Measurements from ENCODE around the gene SLC13A3. TPM values are rescaled to one million over a fixed set of nuclear protein-coding genes. Genes with fewer than 3 reads are reported as not detected.
A peak's percentile ranks its signal among the peaks of the same experiment; 100 is the strongest.

SLC13A3 gene
- total RNA-seq, 1 experiment from 2014 or later, result not detected

DNA sequence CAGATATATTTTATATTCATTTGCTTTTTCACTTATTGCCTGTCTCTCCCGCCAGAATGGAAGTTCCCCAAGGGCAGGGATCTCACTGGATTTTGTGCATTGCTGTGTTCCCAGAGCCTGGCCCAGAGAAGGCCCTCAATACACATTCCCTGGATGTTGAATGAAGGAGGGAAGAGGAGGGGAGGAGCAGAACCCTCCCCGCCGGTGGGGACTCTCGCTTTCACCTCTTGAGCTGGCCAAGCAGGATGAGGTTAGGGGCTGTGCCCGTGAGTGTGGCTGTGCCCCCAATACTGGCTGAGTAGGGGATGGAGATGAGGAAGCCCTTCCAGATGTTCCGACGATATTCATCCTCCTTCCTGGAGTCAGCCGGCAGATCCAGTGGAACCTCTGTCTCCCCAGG, 55.3 kb downstream of the SLC13A3 start:
- H3K4me1 ChIP-seq (ENCODE audit: low read length), result no peaks in the 10 kb centered on the region
- H3K4me3 ChIP-seq (ENCODE audit: low read length), result no peak overlapping the region
- H3K4me2 ChIP-seq (ENCODE audit: low read depth, low read length, poor library complexity, severe bottlenecking), result no peak overlapping the region
- H3K36me3 ChIP-seq (ENCODE audit: insufficient read depth, low read length), result no peaks in the 10 kb centered on the region
- H3K27me3 ChIP-seq (ENCODE audit: low read length), result no peaks in the 10 kb centered on the region
- no peak overlapping the region for H3K27ac ChIP-seq (ENCODE audit: low read length)
- H3K79me2 ChIP-seq (ENCODE audit: low read length), result no peaks in the 10 kb centered on the region
- no peaks in the 10 kb centered on the region for H3K9me3 ChIP-seq (ENCODE audit: low read length)
- no peaks in the 10 kb centered on the region for H3K9me2 ChIP-seq (replicated peaks; ENCODE audit: insufficient read depth, low read length)
- no peak overlapping the region for H2AFZ ChIP-seq (ENCODE audit: low read length)
- no peak overlapping the region for H3K9ac ChIP-seq (ENCODE audit: low read length)
- no peak for DNase-seq
- H4K20me1 ChIP-seq (ENCODE audit: insufficient read depth, low read depth, low read length), result no peaks in the 10 kb centered on the region

DNA sequence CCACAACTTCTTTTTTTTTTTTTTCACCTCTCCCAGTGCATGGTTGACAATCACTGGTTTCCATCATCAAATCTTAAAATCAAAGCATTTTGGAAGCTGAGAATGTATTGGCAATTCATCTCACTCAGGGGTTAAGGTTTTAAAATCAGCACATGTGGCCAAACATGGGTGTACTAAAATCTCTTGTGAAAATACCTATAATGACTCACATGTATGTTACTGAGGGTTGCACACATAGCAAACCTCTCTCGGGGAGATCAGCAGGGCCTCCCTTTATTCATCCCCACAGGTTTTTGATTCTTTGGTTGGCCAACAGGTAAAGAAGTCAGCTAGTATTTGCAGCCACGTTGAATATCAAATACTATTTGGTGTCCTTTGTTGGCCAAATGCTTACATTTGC, 56.5 kb downstream of the SLC13A3 start:
- no peak overlapping the region for H2AFZ ChIP-seq (ENCODE audit: low read length)
- H3K36me3 ChIP-seq (ENCODE audit: insufficient read depth, low read length), result no peaks in the 10 kb centered on the region
- H3K9me2 ChIP-seq (replicated peaks; ENCODE audit: insufficient read depth, low read length), result no peaks in the 10 kb centered on the region
- no peak overlapping the region for H3K27ac ChIP-seq (ENCODE audit: low read length)
- no peaks in the 10 kb centered on the region for H3K27me3 ChIP-seq (ENCODE audit: low read length)
- no peaks in the 10 kb centered on the region for H4K20me1 ChIP-seq (ENCODE audit: insufficient read depth, low read depth, low read length)
- H3K9me3 ChIP-seq (ENCODE audit: low read length), result no peaks in the 10 kb centered on the region
- DNase-seq, result no peak
- no peak overlapping the region for H3K4me2 ChIP-seq (ENCODE audit: low read depth, low read length, poor library complexity, severe bottlenecking)
- no peaks in the 10 kb centered on the region for H3K79me2 ChIP-seq (ENCODE audit: low read length)
- no peak overlapping the region for H3K9ac ChIP-seq (ENCODE audit: low read length)
- H3K4me3 ChIP-seq (ENCODE audit: low read length), result no peak overlapping the region
- no peaks in the 10 kb centered on the region for H3K4me1 ChIP-seq (ENCODE audit: low read length)

DNA sequence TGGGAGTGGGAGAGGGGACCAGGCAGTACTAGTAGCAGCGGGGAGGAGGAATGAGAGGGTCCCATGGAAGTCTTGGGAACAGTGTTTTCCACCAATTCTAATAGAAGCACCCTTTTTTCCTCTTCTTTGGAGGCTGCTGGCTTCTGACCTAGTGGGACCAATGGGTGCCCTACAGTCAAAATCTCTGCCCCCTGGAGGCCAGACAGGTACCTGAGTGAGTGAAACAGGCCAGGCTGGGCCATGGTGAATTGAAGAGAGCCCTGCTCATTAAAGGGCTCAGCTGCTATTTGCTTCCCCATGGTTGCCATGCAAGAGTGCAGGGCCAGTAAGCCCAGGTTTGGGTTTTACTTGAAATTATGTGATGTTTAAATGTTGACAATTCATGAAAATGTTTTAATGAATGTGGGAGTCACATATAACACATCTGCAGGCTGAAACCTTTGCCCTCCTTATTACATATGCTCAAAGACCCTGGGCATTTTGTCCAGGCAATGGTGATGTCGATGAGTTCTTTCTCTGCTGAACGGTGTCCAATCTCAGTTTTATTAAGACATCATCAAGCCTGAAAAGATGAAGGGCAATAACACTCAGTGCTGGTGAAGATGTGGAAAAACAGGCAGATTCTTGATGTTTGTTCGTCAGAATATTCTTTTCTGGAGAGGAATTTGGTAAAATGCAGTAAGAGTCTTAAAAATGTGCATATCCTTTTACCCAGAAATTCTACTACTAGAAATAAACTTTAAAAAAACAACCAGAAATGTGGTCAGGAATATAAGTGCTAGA, 58.5 kb downstream of the SLC13A3 start:
- Histone ChIP-seq H3K27me3 (ENCODE audit: low read length) (no peaks in the 10 kb centered on the region), H3K4me1 (ENCODE audit: low read length) (no peaks in the 10 kb centered on the region), H3K4me2 (ENCODE audit: low read depth, low read length, poor library complexity, severe bottlenecking) (no peak overlapping the region), H3K36me3 (ENCODE audit: insufficient read depth, low read length) (no peaks in the 10 kb centered on the region), H3K4me3 (ENCODE audit: low read length) (no peak overlapping the region), H3K9me3 (ENCODE audit: low read length) (no peaks in the 10 kb centered on the region), H3K9me2 (replicated peaks; ENCODE audit: insufficient read depth, low read length) (no peaks in the 10 kb centered on the region), H4K20me1 (ENCODE audit: insufficient read depth, low read depth, low read length) (no peaks in the 10 kb centered on the region), H3K9ac (ENCODE audit: low read length) (no peak overlapping the region), H2AFZ (ENCODE audit: low read length) (no peak overlapping the region), H3K27ac (ENCODE audit: low read length) (no peak overlapping the region), H3K79me2 (ENCODE audit: low read length) (no peaks in the 10 kb centered on the region)
- DNase-seq, result peak; percentile 69

DNA sequence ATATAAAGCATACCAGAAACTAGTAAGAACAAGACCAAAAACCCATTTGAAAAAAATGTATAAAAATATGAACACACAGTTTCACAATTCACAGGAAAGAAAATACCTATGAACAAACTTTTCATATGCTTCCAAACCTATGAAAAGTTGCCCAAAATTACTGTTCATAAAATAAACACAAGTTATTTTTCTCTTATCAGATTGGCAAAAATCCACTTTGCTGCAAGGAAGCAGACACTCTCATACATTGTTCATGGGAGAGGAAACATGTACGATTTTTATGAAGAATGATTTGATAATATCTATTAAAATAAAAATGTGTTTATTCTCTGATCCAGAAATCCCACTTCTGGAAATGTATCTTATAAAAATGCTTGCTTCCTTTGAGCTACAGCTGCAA, 60.8 kb downstream of the SLC13A3 start:
- no peaks in the 10 kb centered on the region for H3K4me1 ChIP-seq (ENCODE audit: low read length)
- no peak overlapping the region for H3K9ac ChIP-seq (ENCODE audit: low read length)
- H4K20me1 ChIP-seq (ENCODE audit: insufficient read depth, low read depth, low read length), result no peaks in the 10 kb centered on the region
- H3K4me3 ChIP-seq (ENCODE audit: low read length), result no peak overlapping the region
- DNase-seq, result no peak
- no peak overlapping the region for H2AFZ ChIP-seq (ENCODE audit: low read length)
- H3K36me3 ChIP-seq (ENCODE audit: insufficient read depth, low read length), result no peaks in the 10 kb centered on the region
- H3K9me2 ChIP-seq (replicated peaks; ENCODE audit: insufficient read depth, low read length), result no peaks in the 10 kb centered on the region
- H3K27me3 ChIP-seq (ENCODE audit: low read length), result no peaks in the 10 kb centered on the region
- no peaks in the 10 kb centered on the region for H3K9me3 ChIP-seq (ENCODE audit: low read length)
- H3K4me2 ChIP-seq (ENCODE audit: low read depth, low read length, poor library complexity, severe bottlenecking), result no peak overlapping the region
- H3K27ac ChIP-seq (ENCODE audit: low read length), result no peak overlapping the region
- H3K79me2 ChIP-seq (ENCODE audit: low read length), result no peaks in the 10 kb centered on the region

DNA sequence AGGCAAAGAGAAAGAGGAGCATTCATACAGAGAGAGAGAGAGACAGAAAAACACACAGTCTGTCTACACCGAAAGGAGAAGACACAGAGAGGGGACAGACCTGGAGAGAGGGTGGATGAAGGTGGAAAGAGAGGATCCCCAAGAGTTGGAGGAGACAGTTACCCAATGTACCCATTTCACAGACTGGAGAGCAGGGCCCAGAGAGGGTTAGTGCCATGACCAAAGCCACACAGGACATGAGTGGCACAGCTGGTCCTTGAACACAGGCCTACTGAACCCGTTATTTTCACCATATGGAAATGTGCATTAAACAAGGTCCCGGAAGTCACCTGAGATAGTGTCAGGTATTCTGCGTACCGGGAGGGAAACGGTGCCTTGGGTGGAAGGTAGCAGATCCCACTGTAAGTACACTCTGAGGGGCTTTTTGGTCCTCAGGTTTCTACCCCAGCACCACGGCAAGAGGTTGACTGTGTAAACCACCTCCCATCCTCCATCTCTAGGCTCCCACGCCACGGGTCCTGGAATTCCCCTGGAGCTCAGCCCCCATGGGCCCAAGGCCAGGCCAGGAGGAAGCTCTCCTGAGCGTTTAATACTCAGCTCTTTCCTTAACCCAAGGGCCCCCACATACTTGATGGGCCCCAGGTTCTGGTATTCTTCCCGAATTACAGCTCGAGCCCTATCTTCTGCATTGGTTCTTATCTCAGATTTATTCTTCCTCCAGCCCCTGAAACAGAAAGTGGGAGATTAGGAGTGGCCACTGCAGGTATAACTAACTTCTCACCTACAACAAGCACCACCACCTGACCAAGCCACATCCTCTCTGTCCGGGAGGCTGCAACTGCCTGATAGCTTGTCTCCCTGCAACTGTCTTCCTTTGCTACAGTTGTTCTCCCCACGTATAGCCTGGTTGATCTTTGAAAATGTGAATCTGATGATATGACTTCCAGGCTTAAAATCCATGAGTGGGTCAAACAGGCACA, 62.4 kb downstream of the SLC13A3 start:
- no peak for DNase-seq
- H3K27ac ChIP-seq (ENCODE audit: low read length), result no peak overlapping the region
- H3K79me2 ChIP-seq (ENCODE audit: low read length), result no peaks in the 10 kb centered on the region
- no peaks in the 10 kb centered on the region for H3K4me1 ChIP-seq (ENCODE audit: low read length)
- no peaks in the 10 kb centered on the region for H4K20me1 ChIP-seq (ENCODE audit: insufficient read depth, low read depth, low read length)
- no peaks in the 10 kb centered on the region for H3K27me3 ChIP-seq (ENCODE audit: low read length)
- no peak overlapping the region for H2AFZ ChIP-seq (ENCODE audit: low read length)
- no peaks in the 10 kb centered on the region for H3K9me2 ChIP-seq (replicated peaks; ENCODE audit: insufficient read depth, low read length)
- H3K9me3 ChIP-seq (ENCODE audit: low read length), result no peaks in the 10 kb centered on the region
- no peaks in the 10 kb centered on the region for H3K36me3 ChIP-seq (ENCODE audit: insufficient read depth, low read length)
- H3K9ac ChIP-seq (ENCODE audit: low read length), result no peak overlapping the region
- H3K4me3 ChIP-seq (ENCODE audit: low read length), result no peak overlapping the region
- no peak overlapping the region for H3K4me2 ChIP-seq (ENCODE audit: low read depth, low read length, poor library complexity, severe bottlenecking)

DNA sequence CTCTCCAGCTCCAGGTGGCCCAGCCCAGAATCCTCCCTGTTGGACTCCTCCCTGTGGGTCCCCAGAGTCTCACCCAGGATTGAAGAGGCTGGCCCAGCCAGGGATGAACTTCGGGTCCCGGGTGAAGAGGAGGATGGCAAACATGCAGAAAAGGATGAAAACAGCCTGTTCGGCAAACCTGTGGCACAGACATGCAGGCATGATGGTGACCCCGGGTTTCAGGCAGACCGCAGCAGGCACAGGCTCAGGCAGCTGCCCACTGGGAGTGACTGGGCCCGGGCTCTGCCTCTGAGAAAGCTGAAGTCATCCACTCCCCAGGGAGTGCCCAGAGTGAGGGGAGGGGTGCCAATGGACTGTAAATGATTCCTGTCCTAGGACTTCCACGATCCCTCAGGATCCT, 63.3 kb downstream of the SLC13A3 start:
- H3K9me2 ChIP-seq (replicated peaks; ENCODE audit: insufficient read depth, low read length), result no peaks in the 10 kb centered on the region
- H3K36me3 ChIP-seq (ENCODE audit: insufficient read depth, low read length), result no peaks in the 10 kb centered on the region
- DNase-seq, result no peak
- H2AFZ ChIP-seq (ENCODE audit: low read length), result no peak overlapping the region
- no peak overlapping the region for H3K4me2 ChIP-seq (ENCODE audit: low read depth, low read length, poor library complexity, severe bottlenecking)
- no peaks in the 10 kb centered on the region for H3K4me1 ChIP-seq (ENCODE audit: low read length)
- no peaks in the 10 kb centered on the region for H3K27me3 ChIP-seq (ENCODE audit: low read length)
- H4K20me1 ChIP-seq (ENCODE audit: insufficient read depth, low read depth, low read length), result no peaks in the 10 kb centered on the region
- H3K9me3 ChIP-seq (ENCODE audit: low read length), result no peaks in the 10 kb centered on the region
- H3K4me3 ChIP-seq (ENCODE audit: low read length), result no peak overlapping the region
- no peak overlapping the region for H3K9ac ChIP-seq (ENCODE audit: low read length)
- H3K27ac ChIP-seq (ENCODE audit: low read length), result no peak overlapping the region
- no peaks in the 10 kb centered on the region for H3K79me2 ChIP-seq (ENCODE audit: low read length)

DNA sequence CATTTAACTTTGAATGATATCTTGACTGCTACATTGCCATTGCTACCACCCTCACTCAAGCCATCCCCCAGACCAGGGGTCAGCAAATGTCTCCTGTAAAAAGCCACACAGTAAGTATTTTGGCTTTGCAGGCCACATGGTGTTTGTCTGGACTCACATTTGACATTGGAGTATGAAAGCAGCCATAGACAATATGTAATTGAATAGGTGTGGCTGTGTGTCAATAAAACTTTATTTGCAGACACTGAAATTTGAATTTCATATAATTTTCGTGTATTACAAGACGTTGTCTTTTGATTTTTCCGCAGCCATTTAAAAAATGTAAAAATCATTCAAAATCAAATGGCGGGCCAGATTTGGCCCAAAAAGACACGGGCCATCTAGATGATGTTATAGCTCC, 64.5 kb downstream of the SLC13A3 start:
- Histone ChIP-seq H3K4me3 (ENCODE audit: low read length) (no peak overlapping the region), H3K9ac (ENCODE audit: low read length) (no peak overlapping the region), H3K4me1 (ENCODE audit: low read length) (no peaks in the 10 kb centered on the region), H3K27ac (ENCODE audit: low read length) (no peak overlapping the region), H3K9me3 (ENCODE audit: low read length) (no peaks in the 10 kb centered on the region), H3K79me2 (ENCODE audit: low read length) (no peaks in the 10 kb centered on the region), H3K27me3 (ENCODE audit: low read length) (no peaks in the 10 kb centered on the region), H3K9me2 (replicated peaks; ENCODE audit: insufficient read depth, low read length) (no peaks in the 10 kb centered on the region), H3K4me2 (ENCODE audit: low read depth, low read length, poor library complexity, severe bottlenecking) (no peak overlapping the region), H4K20me1 (ENCODE audit: insufficient read depth, low read depth, low read length) (no peaks in the 10 kb centered on the region), H3K36me3 (ENCODE audit: insufficient read depth, low read length) (no peaks in the 10 kb centered on the region), H2AFZ (ENCODE audit: low read length) (no peak overlapping the region)
- no peak for DNase-seq

DNA sequence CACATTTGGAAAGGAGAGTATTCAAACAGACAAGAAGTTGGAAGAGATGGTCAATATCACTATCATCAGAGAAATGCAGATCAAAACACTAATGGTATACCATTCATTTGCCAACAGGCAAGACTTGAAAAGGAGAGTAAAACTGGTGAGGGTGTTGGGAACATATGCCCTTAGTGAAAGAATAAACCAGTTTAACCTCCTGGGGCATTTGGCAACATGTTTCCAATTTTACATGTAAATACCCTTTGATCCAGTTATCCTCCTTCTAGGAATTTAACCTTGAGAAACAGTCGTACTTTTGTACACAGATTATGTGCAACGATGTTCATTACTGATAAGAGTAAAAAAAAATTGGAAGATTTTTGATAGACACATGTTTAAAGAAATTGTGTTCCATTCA, 66.8 kb downstream of the SLC13A3 start:
- H3K27ac ChIP-seq (ENCODE audit: low read length), result no peak overlapping the region
- H2AFZ ChIP-seq (ENCODE audit: low read length), result no peak overlapping the region
- H3K4me1 ChIP-seq (ENCODE audit: low read length), result no peaks in the 10 kb centered on the region
- H3K79me2 ChIP-seq (ENCODE audit: low read length), result no peaks in the 10 kb centered on the region
- H3K9ac ChIP-seq (ENCODE audit: low read length), result no peak overlapping the region
- no peak for DNase-seq
- H3K36me3 ChIP-seq (ENCODE audit: insufficient read depth, low read length), result no peaks in the 10 kb centered on the region
- H3K4me2 ChIP-seq (ENCODE audit: low read depth, low read length, poor library complexity, severe bottlenecking), result no peak overlapping the region
- no peaks in the 10 kb centered on the region for H4K20me1 ChIP-seq (ENCODE audit: insufficient read depth, low read depth, low read length)
- H3K9me3 ChIP-seq (ENCODE audit: low read length), result no peaks in the 10 kb centered on the region
- H3K9me2 ChIP-seq (replicated peaks; ENCODE audit: insufficient read depth, low read length), result no peaks in the 10 kb centered on the region
- H3K4me3 ChIP-seq (ENCODE audit: low read length), result no peak overlapping the region
- H3K27me3 ChIP-seq (ENCODE audit: low read length), result no peaks in the 10 kb centered on the region

Measured in Karpas-422 (cell line).